ENCODE data around the gene PTPRF. TPM values are rescaled to one million over a fixed set of nuclear protein-coding genes. Genes with fewer than 3 reads are reported as not detected.

PTPRF gene
- total and polyA plus RNA-seq, 11 donors: 0.91 to 74.1 (median 5.8) TPM

- no peak for ATAC-seq
- peaks cover 0 to 10% (median 0%) of the 10 kb centered on the region in 9 donors for H3K27me3 ChIP-seq
- no peak overlapping the region for H3K4me3 ChIP-seq
- peaks cover 0 to 22% (median 3%) of the 10 kb centered on the region in 12 donors for H3K4me1 ChIP-seq
- intact Hi-C loops (cut with DNase I): loop anchor here in 2 of 10 donors (10.0 kb wide), 1 partner anchor 108 kb away; no protein-coding TSS in a partner anchor
- H3K27ac ChIP-seq: peak overlapping the region in 1 of 12 donors; percentile 9
- H3K9me3 ChIP-seq: no peaks in the 10 kb centered on the region
- 90 to 97% (median 93%) methylated on average over 7 to 8 of the region's 8 CpGs for WGBS, 4 donors
- DNase-seq: no peak
- no peak for TF ChIP-seq CTCF (IDR thresholded peaks at IDR 0.05)
- no peak for TF ChIP-seq POLR2A (IDR thresholded peaks at IDR 0.05)
- H3K36me3 ChIP-seq: no peaks in the 10 kb centered on the region
Observed at GRCh38 chr1:43536196-43536863, 5.6 kb downstream of the PTPRF start.

- H3K36me3 ChIP-seq: no peaks in the 10 kb centered on the region
- no peak overlapping the region for H3K27ac ChIP-seq
- no peak overlapping the region for H3K4me3 ChIP-seq
- intact Hi-C loops (cut with DNase I): loop anchor here in 2 of 10 donors (10.0 kb wide), 1 partner anchor 108 kb away; no protein-coding TSS in a partner anchor
- no peak for TF ChIP-seq POLR2A (IDR thresholded peaks at IDR 0.05)
- TF ChIP-seq CTCF (IDR thresholded peaks at IDR 0.05): no peak
- peaks cover 0 to 5% (median 0%) of the 10 kb centered on the region in 9 donors for H3K27me3 ChIP-seq
- H3K4me1 ChIP-seq: peaks cover 0 to 23% (median 2%) of the 10 kb centered on the region in 12 donors
- no peaks in the 10 kb centered on the region for H3K9me3 ChIP-seq
- DNase-seq: peak in 1 of 5 donors; percentile 2
- ATAC-seq: no peak
- WGBS, 4 donors: 81 to 86% (median 82%) methylated on average over 11 of the region's 11 CpGs
Observed at GRCh38 chr1:43536864-43537358, 6.2 kb downstream of the PTPRF start.

- Histone ChIP-seq H3K4me3 (no peak overlapping the region), H3K9me3 (no peaks in the 10 kb centered on the region), H3K27me3 (no peaks in the 10 kb centered on the region), H3K27ac (no peak overlapping the region), H3K36me3 (no peaks in the 10 kb centered on the region), H3K4me1 (peaks cover 0 to 23% (median 6%) of the 10 kb centered on the region in 12 donors)
- no peak for ATAC-seq
- peak in 1 of 5 donors; percentile 38 for DNase-seq
- TF ChIP-seq POLR2A (IDR thresholded peaks at IDR 0.05) (no peak), CTCF (IDR thresholded peaks at IDR 0.05) (no peak)
- intact Hi-C loops (cut with DNase I): loop anchor here in 2 of 10 donors (10.0 kb wide), 1 partner anchor 107 kb away; no protein-coding TSS in a partner anchor
- 77 to 87% (median 82%) methylated on average over 8 to 9 of the region's 9 CpGs for WGBS, 4 donors
Observed at GRCh38 chr1:43537423-43538142, 6.9 kb downstream of the PTPRF start.

GRCh38 chr1:43538143-43538487 lies 7.4 kb downstream of the PTPRF start:
- 95 to 98% (median 97%) methylated on average over 3 of the region's 3 CpGs for whole genome bisulfite sequencing, 4 donors
- no peak overlapping the region for H3K27ac ChIP-seq
- intact Hi-C loops (cut with DNase I): loop anchor here in 2 of 10 donors (10.0 kb wide), 1 partner anchor 107 kb away; no protein-coding TSS in a partner anchor
- no peak for ATAC-seq
- no peak overlapping the region for H3K4me3 ChIP-seq
- H3K36me3 ChIP-seq: no peaks in the 10 kb centered on the region
- TF ChIP-seq POLR2A (IDR thresholded peaks at IDR 0.05) (no peak), CTCF (IDR thresholded peaks at IDR 0.05) (no peak)
- no peaks in the 10 kb centered on the region for H3K27me3 ChIP-seq
- no peaks in the 10 kb centered on the region for H3K9me3 ChIP-seq
- peaks cover 0 to 27% (median 8%) of the 10 kb centered on the region in 12 donors for H3K4me1 ChIP-seq
- DNase-seq: peak in 1 of 5 donors; percentile 3
